GM12878 (cell line): ENCODE results near the gene HBQ1. TPM values are rescaled to one million over a fixed set of nuclear protein-coding genes. Genes with fewer than 3 reads are reported as not detected.

Source experiments
- ATAC-seq: fragments of 200-7000 bp; cut with Tn5 transposase; 3 replicates; pipeline ENCODE4 v1.9.1; 2020; ENCODE audit warnings: mild to moderate bottlenecking, moderate library complexity
- BruUV-seq: library from RNA; stranded (reverse); fragments of 400-500 nt; replicated peaks from 2 replicates; lab custom pipeline; 2021; lab: Mats Ljungman, UMichigan
- CTCF ChIA-PET: fragments of 300-600 bp; sonication (Branson Sonifier 250); formaldehyde crosslinking; extraction: SDS; loops from one replicate; lab custom pipeline; 2021; ENCODE audit warnings: inconsistent platforms; lab: Yijun Ruan, JAX
- POLR2A ChIA-PET: fragments of 350-600 bp; formaldehyde crosslinking; extraction: SDS; loops from one replicate; lab custom pipeline; 2021; ENCODE audit warnings: inconsistent platforms; lab: Charles Lee
- RAD21 ChIA-PET: fragments of 300-600 bp; sonication (Branson Sonifier 250); formaldehyde crosslinking; loops from one replicate; lab custom pipeline; 2023; ENCODE audit warnings: antibody characterized with exemption; ENCODE audit not compliant: unreplicated experiment; lab: Charles Lee
- SMC1A ChIA-PET: fragments of 300-600 bp; sonication (Branson Sonifier 250); formaldehyde crosslinking; loops from one replicate; lab custom pipeline; 2023; ENCODE audit not compliant: unreplicated experiment, uncharacterized antibody; lab: Charles Lee
- DNase-seq: peaks from one replicate; pipeline ENCODE4 v3.0.0-alpha.2; 2011; ENCODE audit warnings: low read depth, low spot score
- FAIRE-seq: peaks from 3 replicates; lab custom pipeline; 2011; peaks lifted over from hg19 to GRCh38; lab: Jason Lieb, UNC
- H2AFZ ChIP-seq: 2 replicates; pipeline ENCODE4 v1.6.0; 2011; ENCODE audit warnings: low read depth, low read length, control low read depth; ENCODE audit not compliant: control insufficient read depth
- H3K27ac ChIP-seq: 2 replicates; pipeline ENCODE4 v1.5.1; 2011; ENCODE audit warnings: control low read depth; ENCODE audit not compliant: control insufficient read depth, insufficient read depth
- H3K27me3 ChIP-seq, 2 experiments: replicated peaks in 1 of 2; 2 replicates each; pipeline versions ENCODE4 v1.6.0 to v1.6.1; 2011; ENCODE audit warnings: low read length in 1 of 2; ENCODE audit not compliant: control insufficient read depth in 2 of 2, insufficient read depth in 2 of 2
- H3K36me3 ChIP-seq, 2 experiments: 2 replicates each; pipeline ENCODE4 v1.5.1; 2011; ENCODE audit warnings: low read length in 1 of 2; ENCODE audit not compliant: control insufficient read depth in 2 of 2, insufficient read depth in 2 of 2
- H3K4me1 ChIP-seq: 2 replicates; pipeline ENCODE4 v1.6.1; 2011; ENCODE audit warnings: mild to moderate bottlenecking, low read length, moderate library complexity, mixed read lengths; ENCODE audit not compliant: control insufficient read depth, insufficient read depth
- H3K4me2 ChIP-seq: 2 replicates; pipeline ENCODE4 v1.6.0; 2011; ENCODE audit warnings: control low read depth; ENCODE audit not compliant: control insufficient read depth, insufficient read depth
- H3K4me3 ChIP-seq: fragments of 200-600 bp; sonication (generic); 2 replicates; pipeline ENCODE4 v1.5.1; 2016
- H3K79me2 ChIP-seq: 2 replicates; pipeline ENCODE4 v1.6.0; 2011; ENCODE audit warnings: low read length; ENCODE audit not compliant: control insufficient read depth, insufficient read depth
- H3K9ac ChIP-seq: 2 replicates; pipeline ENCODE4 v1.8.0; 2011; ENCODE audit warnings: low read length, control low read depth, mixed read lengths; ENCODE audit not compliant: control insufficient read depth, insufficient read depth
- H3K9me3 ChIP-seq: replicated peaks from 3 replicates; pipeline ENCODE4 v1.5.1; 2011; ENCODE audit warnings: mild to moderate bottlenecking, low read length; ENCODE audit not compliant: control insufficient read depth, insufficient read depth
- H4K20me1 ChIP-seq: 2 replicates; pipeline ENCODE4 v1.6.0; 2011; ENCODE audit not compliant: control insufficient read depth, insufficient read depth
- GABPA ChIP-seq: IDR thresholded peaks from 2 replicates; pipeline ENCODE4 v1.6.1; 2014; ENCODE audit warnings: antibody characterized with exemption, low read depth, mild to moderate bottlenecking, inconsistent platforms
- NFYA ChIP-seq: IDR thresholded peaks from 2 replicates; pipeline ENCODE4 v1.6.1; 2011; ENCODE audit warnings: low read depth, mild to moderate bottlenecking, low read length, improper control_type of control experiment, borderline replicate concordance
- SPI1 ChIP-seq: IDR thresholded peaks from 2 replicates; pipeline ENCODE4 v1.6.1; 2011; ENCODE audit warnings: low read depth, mild to moderate bottlenecking, low read length, moderate library complexity, borderline replicate concordance; ENCODE audit not compliant: insufficient read depth
- WGBS: methylation state at CpG from one replicate; pipeline ENCODE4 v1.1.6; 2016; ENCODE audit warnings: low lambda C conversion rate; ENCODE audit not compliant: insufficient replicate concordance, insufficient coverage; ENCODE audit errors: missing lambda C conversion rate; 5-methylcytosine and 5-hydroxymethylcytosine counted together
- in situ Hi-C: fragments of 300-500 bp; cut with MboI; formaldehyde crosslinking; loops from 9 replicates; pipeline ENCODE4 v1.14.3; 2018; ENCODE audit warnings: mixed read lengths
- intact Hi-C: fragments of 100-400 bp; cut with micrococcal nuclease; formaldehyde crosslinking; loops from one replicate; pipeline ENCODE4 v1.14.2; 2022; ENCODE audit not compliant: unreplicated experiment
- polyA plus RNA-seq, 11 experiments: library from polyadenylated mRNA; depleted of rRNA in 4 of 11; unstranded in 6 of 11; stranded (reverse) in 5 of 11; fragments of >200 nt; fragmentation: Nextera tagmentation in 4 of 11; fragmentation: Illumina TruSeq in 1 of 11; extraction: Ambion mirVana in 4 of 11; extraction: Trizol in 1 of 11; gene quantifications; 1 replicate in 1 of 11; 2 replicates in 10 of 11; pipeline versions ENCODE4 v1.2.1 to v1.2.3, GENCODE V29; 2011 to 2016; ENCODE audit warnings: inconsistent platforms in 2 of 11, missing spikeins in 2 of 11, low read depth in 1 of 11
- total RNA-seq, 4 experiments: library from RNA; depleted of rRNA in 3 of 4; stranded (reverse); fragments of >200 nt in 3 of 4; fragmentation: Illumina TruSeq in 1 of 4; extraction: Trizol in 1 of 4; gene quantifications; 2 replicates each; pipeline versions ENCODE4 v1.2.1 to v1.2.3, GENCODE V29; 2013 to 2021
- TF ChIP-seq, protein P1 (sequence below): IDR thresholded peaks from 2 replicates; pipeline ENCODE4 v1.6.1; 2011; ENCODE audit warnings: mild to moderate bottlenecking, low read depth, low read length, moderate library complexity; ENCODE audit not compliant: insufficient replicate concordance
- TF ChIP-seq, protein P2 (sequence below): fragments of 450-650 bp; IDR thresholded peaks from 2 replicates; pipeline ENCODE4 v1.6.1; 2017; ENCODE audit warnings: mild to moderate bottlenecking

The HBQ1 gene
- total and polyA plus RNA-seq, 10 of the 15 experiments (the other 5 are each of a cell fraction or from before 2014, with no cell fraction given): not detected

DNA sequence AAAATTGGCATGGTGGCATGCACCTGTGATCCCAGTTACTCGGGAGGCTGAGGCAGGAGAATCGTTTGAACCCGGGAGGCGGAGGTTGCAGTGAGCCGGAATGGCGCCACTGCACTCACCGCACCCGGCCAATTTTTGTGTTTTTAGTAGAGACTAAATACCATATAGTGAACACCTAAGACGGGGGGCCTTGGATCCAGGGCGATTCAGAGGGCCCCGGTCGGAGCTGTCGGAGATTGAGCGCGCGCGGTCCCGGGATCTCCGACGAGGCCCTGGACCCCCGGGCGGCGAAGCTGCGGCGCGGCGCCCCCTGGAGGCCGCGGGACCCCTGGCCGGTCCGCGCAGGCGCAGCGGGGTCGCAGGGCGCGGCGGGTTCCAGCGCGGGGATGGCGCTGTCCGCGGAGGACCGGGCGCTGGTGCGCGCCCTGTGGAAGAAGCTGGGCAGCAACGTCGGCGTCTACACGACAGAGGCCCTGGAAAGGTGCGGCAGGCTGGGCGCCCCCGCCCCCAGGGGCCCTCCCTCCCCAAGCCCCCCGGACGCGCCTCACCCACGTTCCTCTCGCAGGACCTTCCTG, at the start of gene HBQ1 (continued):
- TF ChIP-seq, protein P1, sequence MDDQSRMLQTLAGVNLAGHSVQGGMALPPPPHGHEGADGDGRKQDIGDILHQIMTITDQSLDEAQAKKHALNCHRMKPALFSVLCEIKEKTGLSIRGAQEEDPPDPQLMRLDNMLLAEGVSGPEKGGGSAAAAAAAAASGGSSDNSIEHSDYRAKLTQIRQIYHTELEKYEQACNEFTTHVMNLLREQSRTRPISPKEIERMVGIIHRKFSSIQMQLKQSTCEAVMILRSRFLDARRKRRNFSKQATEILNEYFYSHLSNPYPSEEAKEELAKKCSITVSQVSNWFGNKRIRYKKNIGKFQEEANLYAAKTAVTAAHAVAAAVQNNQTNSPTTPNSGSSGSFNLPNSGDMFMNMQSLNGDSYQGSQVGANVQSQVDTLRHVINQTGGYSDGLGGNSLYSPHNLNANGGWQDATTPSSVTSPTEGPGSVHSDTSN: no peak
- TF ChIP-seq GABPA (no peak), SPI1 (no peak)

- SMC1A ChIA-PET: no interaction called here
- RAD21 ChIA-PET: interaction anchor here (1.1 kb wide), 1 partner anchor 14 kb away, joined by 3 read pairs; no protein-coding TSS in a partner anchor
- no peak overlapping the region for H3K4me2 ChIP-seq
- no peaks in the 10 kb centered on the region; the same call in 2 of the 3 replicates for H3K9me3 ChIP-seq
- no peaks in the 10 kb centered on the region; a peak in 1 of 4 replicates for H3K36me3 ChIP-seq
- DNase-seq: no peak
- WGBS: 81% methylated on average over 8 of the region's 15 CpGs
- no peak overlapping the region for H3K9ac ChIP-seq
- H3K4me1 ChIP-seq: peaks cover 11% of the 10 kb centered on the region
- H2AFZ ChIP-seq: no peak overlapping the region
- in situ Hi-C loops (no loop called here), intact Hi-C loops (no loop called here)
- H3K79me2 ChIP-seq: peaks cover 16% of the 10 kb centered on the region
- no peaks in the 10 kb centered on the region for H3K27me3 ChIP-seq
- no peaks in the 10 kb centered on the region for H4K20me1 ChIP-seq
- H3K27ac ChIP-seq: no peak overlapping the region; the same call in 1 of the 2 replicates
- POLR2A ChIA-PET: interaction anchor here (0.6 kb wide), 2 partner anchors 11 to 215 kb away, joined by 3 to 4 read pairs; no protein-coding TSS in a partner anchor
- CTCF ChIA-PET: interaction anchor here (0.6 to 1.6 kb wide), 2 partner anchors 12 to 90 kb away, joined by 3 to 5 read pairs; no protein-coding TSS in a partner anchor
- no peak for TF ChIP-seq NFYA
- TF ChIP-seq, protein P2, sequence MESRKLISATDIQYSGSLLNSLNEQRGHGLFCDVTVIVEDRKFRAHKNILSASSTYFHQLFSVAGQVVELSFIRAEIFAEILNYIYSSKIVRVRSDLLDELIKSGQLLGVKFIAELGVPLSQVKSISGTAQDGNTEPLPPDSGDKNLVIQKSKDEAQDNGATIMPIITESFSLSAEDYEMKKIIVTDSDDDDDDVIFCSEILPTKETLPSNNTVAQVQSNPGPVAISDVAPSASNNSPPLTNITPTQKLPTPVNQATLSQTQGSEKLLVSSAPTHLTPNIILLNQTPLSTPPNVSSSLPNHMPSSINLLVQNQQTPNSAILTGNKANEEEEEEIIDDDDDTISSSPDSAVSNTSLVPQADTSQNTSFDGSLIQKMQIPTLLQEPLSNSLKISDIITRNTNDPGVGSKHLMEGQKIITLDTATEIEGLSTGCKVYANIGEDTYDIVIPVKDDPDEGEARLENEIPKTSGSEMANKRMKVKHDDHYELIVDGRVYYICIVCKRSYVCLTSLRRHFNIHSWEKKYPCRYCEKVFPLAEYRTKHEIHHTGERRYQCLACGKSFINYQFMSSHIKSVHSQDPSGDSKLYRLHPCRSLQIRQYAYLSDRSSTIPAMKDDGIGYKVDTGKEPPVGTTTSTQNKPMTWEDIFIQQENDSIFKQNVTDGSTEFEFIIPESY: 0 out of 2 replicates have a peak, but pooled peaks have one; percentile 33
- FAIRE-seq: no peak
- no peak overlapping the region for H3K4me3 ChIP-seq
- no TSS peak for BruUV-seq
- peak; percentile 53 for ATAC-seq
These were observed 49.6 kb upstream of the HBQ1 start for GRCh38 chr16:130533-131173.
